GM12878 (cell line): ENCODE data around the gene ATCAY. TPM values are rescaled to one million over a fixed set of nuclear protein-coding genes. Genes with fewer than 3 reads are reported as not detected.

Experiments used
- ATAC-seq: fragments of 200-7000 bp; cut with Tn5 transposase; 3 replicates; pipeline ENCODE4 v1.9.1; 2020; ENCODE audit warnings: mild to moderate bottlenecking, moderate library complexity
- BruUV-seq: library from RNA; stranded (reverse); fragments of 400-500 nt; replicated peaks from 2 replicates; lab custom pipeline; 2021; lab: Mats Ljungman, UMichigan
- CTCF ChIA-PET: fragments of 300-600 bp; sonication (Branson Sonifier 250); formaldehyde crosslinking; extraction: SDS; loops from one replicate; lab custom pipeline; 2021; ENCODE audit warnings: inconsistent platforms; lab: Yijun Ruan, JAX
- POLR2A ChIA-PET: fragments of 350-600 bp; formaldehyde crosslinking; extraction: SDS; loops from one replicate; lab custom pipeline; 2021; ENCODE audit warnings: inconsistent platforms; lab: Charles Lee
- RAD21 ChIA-PET: fragments of 300-600 bp; sonication (Branson Sonifier 250); formaldehyde crosslinking; loops from one replicate; lab custom pipeline; 2023; ENCODE audit warnings: antibody characterized with exemption; ENCODE audit not compliant: unreplicated experiment; lab: Charles Lee
- SMC1A ChIA-PET: fragments of 300-600 bp; sonication (Branson Sonifier 250); formaldehyde crosslinking; loops from one replicate; lab custom pipeline; 2023; ENCODE audit not compliant: unreplicated experiment, uncharacterized antibody; lab: Charles Lee
- DNase-seq: peaks from one replicate; pipeline ENCODE4 v3.0.0-alpha.2; 2011; ENCODE audit warnings: low read depth, low spot score
- FAIRE-seq: peaks from 3 replicates; lab custom pipeline; 2011; peaks lifted over from hg19 to GRCh38; lab: Jason Lieb, UNC
- H2AFZ ChIP-seq: 2 replicates; pipeline ENCODE4 v1.6.0; 2011; ENCODE audit warnings: low read depth, low read length, control low read depth; ENCODE audit not compliant: control insufficient read depth
- H3K27ac ChIP-seq: 2 replicates; pipeline ENCODE4 v1.5.1; 2011; ENCODE audit warnings: control low read depth; ENCODE audit not compliant: control insufficient read depth, insufficient read depth
- H3K27me3 ChIP-seq, 2 experiments: replicated peaks in 1 of 2; 2 replicates each; pipeline versions ENCODE4 v1.6.0 to v1.6.1; 2011; ENCODE audit warnings: low read length in 1 of 2; ENCODE audit not compliant: control insufficient read depth in 2 of 2, insufficient read depth in 2 of 2
- H3K36me3 ChIP-seq, 2 experiments: 2 replicates each; pipeline ENCODE4 v1.5.1; 2011; ENCODE audit warnings: low read length in 1 of 2; ENCODE audit not compliant: control insufficient read depth in 2 of 2, insufficient read depth in 2 of 2
- H3K4me1 ChIP-seq: 2 replicates; pipeline ENCODE4 v1.6.1; 2011; ENCODE audit warnings: mild to moderate bottlenecking, low read length, moderate library complexity, mixed read lengths; ENCODE audit not compliant: control insufficient read depth, insufficient read depth
- H3K4me2 ChIP-seq: 2 replicates; pipeline ENCODE4 v1.6.0; 2011; ENCODE audit warnings: control low read depth; ENCODE audit not compliant: control insufficient read depth, insufficient read depth
- H3K4me3 ChIP-seq: fragments of 200-600 bp; sonication (generic); 2 replicates; pipeline ENCODE4 v1.5.1; 2016
- H3K79me2 ChIP-seq: 2 replicates; pipeline ENCODE4 v1.6.0; 2011; ENCODE audit warnings: low read length; ENCODE audit not compliant: control insufficient read depth, insufficient read depth
- H3K9ac ChIP-seq: 2 replicates; pipeline ENCODE4 v1.8.0; 2011; ENCODE audit warnings: low read length, control low read depth, mixed read lengths; ENCODE audit not compliant: control insufficient read depth, insufficient read depth
- H3K9me3 ChIP-seq: replicated peaks from 3 replicates; pipeline ENCODE4 v1.5.1; 2011; ENCODE audit warnings: mild to moderate bottlenecking, low read length; ENCODE audit not compliant: control insufficient read depth, insufficient read depth
- H4K20me1 ChIP-seq: 2 replicates; pipeline ENCODE4 v1.6.0; 2011; ENCODE audit not compliant: control insufficient read depth, insufficient read depth
- BACH1 ChIP-seq: fragments of 450-650 bp; IDR thresholded peaks from 2 replicates; pipeline ENCODE4 v1.6.1; 2017; ENCODE audit warnings: mild to moderate bottlenecking, borderline replicate concordance
- BHLHE40 ChIP-seq, 2 experiments: fragments of 450-650 bp in 1 of 2; IDR thresholded peaks; 2 replicates each; pipeline ENCODE4 v1.6.1; 2011 to 2017; ENCODE audit warnings: low read depth in 2 of 2, borderline replicate concordance in 1 of 2, improper control_type of control experiment in 1 of 2, low read length in 1 of 2, mild to moderate bottlenecking in 1 of 2
- BMI1 ChIP-seq: fragments of 450-650 bp; IDR thresholded peaks from 2 replicates; pipeline ENCODE4 v1.6.1; 2016; ENCODE audit warnings: mild to moderate bottlenecking, moderate library complexity, borderline replicate concordance
- BRCA1 ChIP-seq: IDR thresholded peaks from 2 replicates; pipeline ENCODE4 v1.6.1; 2011; ENCODE audit warnings: low read depth, low read length, improper control_type of control experiment
- EGR1 ChIP-seq, 2 experiments: IDR thresholded peaks; 1 replicate in 1 of 2; 2 replicates in 1 of 2; pipeline ENCODE4 v1.6.1; 2011 to 2012; ENCODE audit warnings: low read depth in 2 of 2, low read length in 2 of 2, borderline replicate concordance in 1 of 2, mild to moderate bottlenecking in 1 of 2, moderate library complexity in 1 of 2
- FOXM1 ChIP-seq: IDR thresholded peaks from 2 replicates; pipeline ENCODE4 v1.6.1; 2012; ENCODE audit warnings: low read depth, mild to moderate bottlenecking, inconsistent platforms, low read length, moderate library complexity
- IRF4 ChIP-seq: IDR thresholded peaks from 2 replicates; pipeline ENCODE4 v1.6.1; 2011; ENCODE audit warnings: low read depth, low read length
- NBN ChIP-seq: fragments of 450-650 bp; IDR thresholded peaks from 2 replicates; pipeline ENCODE4 v1.6.1; 2016
- NFYB ChIP-seq: IDR thresholded peaks from 2 replicates; pipeline ENCODE4 v1.6.1; 2011; ENCODE audit warnings: low read depth, mild to moderate bottlenecking, low read length, improper control_type of control experiment, moderate library complexity; ENCODE audit not compliant: insufficient read depth
- NR2F1 ChIP-seq: fragments of 450-650 bp; conservative IDR thresholded peaks from 2 replicates; pipeline ENCODE4 v1.6.1; 2017; ENCODE audit warnings: mild to moderate bottlenecking
- RFX5 ChIP-seq: IDR thresholded peaks from 2 replicates; pipeline ENCODE4 v1.6.1; 2011; ENCODE audit warnings: low read depth, low read length, improper control_type of control experiment
- SP1 ChIP-seq: IDR thresholded peaks from one replicate; pipeline ENCODE4 v1.6.1; 2011; ENCODE audit warnings: low read depth, low read length
- whole genome bisulfite sequencing: methylation state at CpG from one replicate; pipeline ENCODE4 v1.1.6; 2016; ENCODE audit warnings: low lambda C conversion rate; ENCODE audit not compliant: insufficient replicate concordance, insufficient coverage; ENCODE audit errors: missing lambda C conversion rate; 5-methylcytosine and 5-hydroxymethylcytosine counted together
- in situ Hi-C: fragments of 300-500 bp; cut with MboI; formaldehyde crosslinking; loops from 9 replicates; pipeline ENCODE4 v1.14.3; 2018; ENCODE audit warnings: mixed read lengths
- intact Hi-C: fragments of 100-400 bp; cut with micrococcal nuclease; formaldehyde crosslinking; loops from one replicate; pipeline ENCODE4 v1.14.2; 2022; ENCODE audit not compliant: unreplicated experiment
- polyA plus RNA-seq, 11 experiments: library from polyadenylated mRNA; depleted of rRNA in 4 of 11; unstranded in 6 of 11; stranded (reverse) in 5 of 11; fragments of >200 nt; fragmentation: Nextera tagmentation in 4 of 11; fragmentation: Illumina TruSeq in 1 of 11; extraction: Ambion mirVana in 4 of 11; extraction: Trizol in 1 of 11; gene quantifications; 1 replicate in 1 of 11; 2 replicates in 10 of 11; pipeline versions ENCODE4 v1.2.1 to v1.2.3, GENCODE V29; 2011 to 2016; ENCODE audit warnings: inconsistent platforms in 2 of 11, missing spikeins in 2 of 11, low read depth in 1 of 11
- total RNA-seq, 4 experiments: library from RNA; depleted of rRNA in 3 of 4; stranded (reverse); fragments of >200 nt in 3 of 4; fragmentation: Illumina TruSeq in 1 of 4; extraction: Trizol in 1 of 4; gene quantifications; 2 replicates each; pipeline versions ENCODE4 v1.2.1 to v1.2.3, GENCODE V29; 2013 to 2021
- TF ChIP-seq, protein P1 (sequence below): fragments of 150-350 bp; IDR thresholded peaks from 2 replicates; pipeline ENCODE4 v1.6.1; 2016; ENCODE audit warnings: low read depth, low read length
- TF ChIP-seq, protein P2 (sequence below): fragments of 450-650 bp; formaldehyde crosslinking; IDR thresholded peaks from 2 replicates; pipeline ENCODE4 v1.5.0; 2022; ENCODE audit warnings: mild to moderate bottlenecking, missing genetic modification characterization
- TF ChIP-seq, protein P3 (sequence below): fragments of 150-350 bp; IDR thresholded peaks from 2 replicates; pipeline ENCODE4 v1.6.1; 2014; ENCODE audit warnings: mild to moderate bottlenecking, low read depth, low read length
- TF ChIP-seq, protein P4 (sequence below): IDR thresholded peaks from 2 replicates; pipeline ENCODE4 v1.6.1; 2011; ENCODE audit warnings: low read depth, mild to moderate bottlenecking, low read length, moderate library complexity, borderline replicate concordance; ENCODE audit errors: extremely low read depth

ATCAY gene
- total and polyA plus RNA-seq, 10 of the 15 experiments (the other 5 are each of a cell fraction or from before 2014, with no cell fraction given): under 0.01 to 0.04 (median 0.02) TPM; not detected in 4

DNA sequence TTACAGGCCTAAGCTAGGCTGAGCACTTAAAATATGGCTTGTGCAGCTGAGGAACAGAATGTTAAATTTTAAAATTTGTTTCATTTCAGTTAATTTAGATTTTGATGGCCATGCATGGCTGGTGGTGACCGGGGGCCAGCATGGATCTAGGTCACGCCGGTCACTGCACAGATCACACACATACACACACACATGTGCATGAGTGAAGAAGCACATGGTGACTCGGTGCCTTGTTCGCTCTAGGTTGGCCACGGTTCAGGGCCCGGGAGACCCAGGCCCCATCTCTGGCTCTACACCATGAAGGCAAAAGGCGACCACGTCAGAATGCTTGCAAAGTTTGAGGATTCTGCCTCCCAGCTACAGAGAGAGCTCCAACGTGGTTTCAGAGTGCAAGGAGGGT lies 39.7 kb upstream of the ATCAY start (continued):
- TF ChIP-seq, protein P1, sequence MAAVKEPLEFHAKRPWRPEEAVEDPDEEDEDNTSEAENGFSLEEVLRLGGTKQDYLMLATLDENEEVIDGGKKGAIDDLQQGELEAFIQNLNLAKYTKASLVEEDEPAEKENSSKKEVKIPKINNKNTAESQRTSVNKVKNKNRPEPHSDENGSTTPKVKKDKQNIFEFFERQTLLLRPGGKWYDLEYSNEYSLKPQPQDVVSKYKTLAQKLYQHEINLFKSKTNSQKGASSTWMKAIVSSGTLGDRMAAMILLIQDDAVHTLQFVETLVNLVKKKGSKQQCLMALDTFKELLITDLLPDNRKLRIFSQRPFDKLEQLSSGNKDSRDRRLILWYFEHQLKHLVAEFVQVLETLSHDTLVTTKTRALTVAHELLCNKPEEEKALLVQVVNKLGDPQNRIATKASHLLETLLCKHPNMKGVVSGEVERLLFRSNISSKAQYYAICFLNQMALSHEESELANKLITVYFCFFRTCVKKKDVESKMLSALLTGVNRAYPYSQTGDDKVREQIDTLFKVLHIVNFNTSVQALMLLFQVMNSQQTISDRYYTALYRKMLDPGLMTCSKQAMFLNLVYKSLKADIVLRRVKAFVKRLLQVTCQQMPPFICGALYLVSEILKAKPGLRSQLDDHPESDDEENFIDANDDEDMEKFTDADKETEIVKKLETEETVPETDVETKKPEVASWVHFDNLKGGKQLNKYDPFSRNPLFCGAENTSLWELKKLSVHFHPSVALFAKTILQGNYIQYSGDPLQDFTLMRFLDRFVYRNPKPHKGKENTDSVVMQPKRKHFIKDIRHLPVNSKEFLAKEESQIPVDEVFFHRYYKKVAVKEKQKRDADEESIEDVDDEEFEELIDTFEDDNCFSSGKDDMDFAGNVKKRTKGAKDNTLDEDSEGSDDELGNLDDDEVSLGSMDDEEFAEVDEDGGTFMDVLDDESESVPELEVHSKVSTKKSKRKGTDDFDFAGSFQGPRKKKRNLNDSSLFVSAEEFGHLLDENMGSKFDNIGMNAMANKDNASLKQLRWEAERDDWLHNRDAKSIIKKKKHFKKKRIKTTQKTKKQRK: no peak
- no peak for TF ChIP-seq BACH1
- no peak for TF ChIP-seq BHLHE40 (IDR thresholded peaks at IDR 0.05; ENCODE audit: borderline replicate concordance in 1 of 2, low read depth in 2 of 2, low read length in 1 of 2)
- no peak for TF ChIP-seq RFX5
- TF ChIP-seq IRF4: no peak

DNA sequence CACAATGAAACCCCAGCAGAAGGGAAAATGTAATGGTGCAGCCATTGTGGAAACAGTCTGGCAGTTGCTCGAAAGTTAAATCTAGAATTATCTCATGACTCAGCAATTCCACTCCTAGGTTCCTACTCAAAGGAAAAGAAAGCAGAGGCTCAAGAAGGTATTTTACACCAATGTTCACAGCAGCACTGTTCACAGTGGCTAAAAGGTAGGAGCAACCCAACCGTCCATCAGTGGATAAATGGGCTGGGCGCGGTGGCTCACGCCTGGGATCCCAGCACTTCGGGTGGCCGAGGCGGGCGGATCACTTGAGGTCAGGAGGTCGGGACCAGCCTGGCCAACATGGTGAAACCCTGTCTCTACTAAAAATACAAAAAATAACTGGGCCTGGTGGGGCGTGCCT lies 37.5 kb upstream of the ATCAY start:
- Histone ChIP-seq H2AFZ (no peak overlapping the region), H3K79me2 (no peaks in the 10 kb centered on the region), H3K27me3 (no peaks in the 10 kb centered on the region; a peak in 1 of 4 replicates), H3K27ac (no peak overlapping the region), H3K4me3 (no peak overlapping the region), H3K36me3 (no peaks in the 10 kb centered on the region), H4K20me1 (no peaks in the 10 kb centered on the region), H3K4me2 (no peak overlapping the region), H3K9ac (no peak overlapping the region), H3K9me3 (no peaks in the 10 kb centered on the region; the same call in 2 of the 3 replicates), H3K4me1 (no peaks in the 10 kb centered on the region)
- BruUV-seq: no TSS peak
- no peak for DNase-seq
- in situ Hi-C loops (no loop called here), intact Hi-C loops (no loop called here)
- POLR2A ChIA-PET: no interaction called here
- WGBS: 54% methylated on average over 11 of the region's 11 CpGs
- RAD21 ChIA-PET: no interaction called here
- ATAC-seq: no peak
- SMC1A ChIA-PET: no interaction called here
- FAIRE-seq: no peak
- CTCF ChIA-PET: no interaction called here
- TF ChIP-seq NR2F1 (no peak), NBN (no peak), SP1 (no peak), FOXM1 (no peak), EGR1 (IDR thresholded peaks at IDR 0.05; ENCODE audit: borderline replicate concordance in 1 of 2, low read depth in 2 of 2, low read length in 2 of 2) (no peak), NFYB (no peak), BRCA1 (no peak), BMI1 (no peak)
- TF ChIP-seq, protein P2, sequence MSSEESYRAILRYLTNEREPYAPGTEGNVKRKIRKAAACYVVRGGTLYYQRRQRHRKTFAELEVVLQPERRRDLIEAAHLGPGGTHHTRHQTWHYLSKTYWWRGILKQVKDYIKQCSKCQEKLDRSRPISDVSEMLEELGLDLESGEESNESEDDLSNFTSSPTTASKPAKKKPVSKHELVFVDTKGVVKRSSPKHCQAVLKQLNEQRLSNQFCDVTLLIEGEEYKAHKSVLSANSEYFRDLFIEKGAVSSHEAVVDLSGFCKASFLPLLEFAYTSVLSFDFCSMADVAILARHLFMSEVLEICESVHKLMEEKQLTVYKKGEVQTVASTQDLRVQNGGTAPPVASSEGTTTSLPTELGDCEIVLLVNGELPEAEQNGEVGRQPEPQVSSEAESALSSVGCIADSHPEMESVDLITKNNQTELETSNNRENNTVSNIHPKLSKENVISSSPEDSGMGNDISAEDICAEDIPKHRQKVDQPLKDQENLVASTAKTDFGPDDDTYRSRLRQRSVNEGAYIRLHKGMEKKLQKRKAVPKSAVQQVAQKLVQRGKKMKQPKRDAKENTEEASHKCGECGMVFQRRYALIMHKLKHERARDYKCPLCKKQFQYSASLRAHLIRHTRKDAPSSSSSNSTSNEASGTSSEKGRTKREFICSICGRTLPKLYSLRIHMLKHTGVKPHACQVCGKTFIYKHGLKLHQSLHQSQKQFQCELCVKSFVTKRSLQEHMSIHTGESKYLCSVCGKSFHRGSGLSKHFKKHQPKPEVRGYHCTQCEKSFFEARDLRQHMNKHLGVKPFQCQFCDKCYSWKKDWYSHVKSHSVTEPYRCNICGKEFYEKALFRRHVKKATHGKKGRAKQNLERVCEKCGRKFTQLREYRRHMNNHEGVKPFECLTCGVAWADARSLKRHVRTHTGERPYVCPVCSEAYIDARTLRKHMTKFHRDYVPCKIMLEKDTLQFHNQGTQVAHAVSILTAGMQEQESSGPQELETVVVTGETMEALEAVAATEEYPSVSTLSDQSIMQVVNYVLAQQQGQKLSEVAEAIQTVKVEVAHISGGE (CRISPR knock-in tag): no peak
- TF ChIP-seq, protein P3, sequence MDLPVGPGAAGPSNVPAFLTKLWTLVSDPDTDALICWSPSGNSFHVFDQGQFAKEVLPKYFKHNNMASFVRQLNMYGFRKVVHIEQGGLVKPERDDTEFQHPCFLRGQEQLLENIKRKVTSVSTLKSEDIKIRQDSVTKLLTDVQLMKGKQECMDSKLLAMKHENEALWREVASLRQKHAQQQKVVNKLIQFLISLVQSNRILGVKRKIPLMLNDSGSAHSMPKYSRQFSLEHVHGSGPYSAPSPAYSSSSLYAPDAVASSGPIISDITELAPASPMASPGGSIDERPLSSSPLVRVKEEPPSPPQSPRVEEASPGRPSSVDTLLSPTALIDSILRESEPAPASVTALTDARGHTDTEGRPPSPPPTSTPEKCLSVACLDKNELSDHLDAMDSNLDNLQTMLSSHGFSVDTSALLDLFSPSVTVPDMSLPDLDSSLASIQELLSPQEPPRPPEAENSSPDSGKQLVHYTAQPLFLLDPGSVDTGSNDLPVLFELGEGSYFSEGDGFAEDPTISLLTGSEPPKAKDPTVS: no peak
- TF ChIP-seq, protein P4, sequence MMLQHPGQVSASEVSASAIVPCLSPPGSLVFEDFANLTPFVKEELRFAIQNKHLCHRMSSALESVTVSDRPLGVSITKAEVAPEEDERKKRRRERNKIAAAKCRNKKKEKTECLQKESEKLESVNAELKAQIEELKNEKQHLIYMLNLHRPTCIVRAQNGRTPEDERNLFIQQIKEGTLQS: no peak
